GOT3 (cell line): ENCODE results near the gene MTIF2.
"Not testable (repeated sequence)": the region's sequence is repeated elsewhere in the genome, so short reads cannot be mapped to it uniquely, and the experiment has no call there.

Experiments
- DNase-seq: peaks from one replicate; lab custom pipeline; 2025; ENCODE audit warnings: mixed read lengths; lab: John Stamatoyannopoulos, UW

MTIF2 gene

GRCh38 chr2:55191888-55192287 is 77.1 kb downstream of the MTIF2 start:
- not testable (repeated sequence) for DNase-seq

DNA sequence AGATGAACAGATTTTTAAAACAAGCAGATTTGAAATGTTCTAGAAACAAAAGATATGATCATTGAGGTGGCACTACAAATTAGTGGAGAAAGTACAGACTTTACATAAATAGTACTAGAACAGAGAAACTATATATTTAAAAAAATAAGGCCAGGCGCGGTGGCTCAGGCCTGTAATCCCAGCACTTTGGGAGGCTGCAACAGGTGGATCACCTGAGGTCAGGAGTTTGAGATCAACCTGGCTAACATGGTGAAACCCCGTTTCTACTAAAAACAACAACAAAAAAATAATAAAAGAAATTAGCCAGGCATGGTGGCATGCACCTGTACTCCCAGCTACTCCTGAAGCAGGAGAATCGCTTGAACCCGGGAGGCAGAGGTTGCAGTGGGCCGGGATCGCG is 82.2 kb downstream of the MTIF2 start:
- not testable (repeated sequence) for DNase-seq
